ENCODE measurements around the gene TRAF3IP1. TPM values are rescaled to one million over a fixed set of nuclear protein-coding genes. Genes with fewer than 3 reads are reported as not detected.

The TRAF3IP1 gene
- polyA plus RNA-seq, 3 donors: 1.2 to 1.5 (median 1.5) TPM

DNA sequence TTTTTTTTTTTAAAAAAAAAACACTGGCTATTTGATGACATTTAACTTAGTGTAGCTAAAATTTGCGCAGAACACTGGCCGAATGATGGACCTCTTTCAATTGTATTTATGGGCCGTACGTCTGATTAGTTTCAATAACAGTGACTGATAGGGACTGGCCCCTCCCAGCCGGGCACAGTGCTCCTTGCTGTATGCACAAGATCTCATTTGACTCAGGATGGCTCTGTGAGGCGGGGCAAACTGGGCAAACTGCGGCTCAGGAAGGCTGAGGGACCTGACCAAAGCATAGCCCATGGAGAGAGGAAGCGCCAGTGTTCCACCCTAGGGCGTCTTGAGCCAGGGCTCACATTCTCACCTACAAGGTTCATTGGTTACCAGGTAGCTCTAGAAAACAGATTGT, 21.2 kb downstream of the TRAF3IP1 start:
- 100% methylated on average over 7 of the region's 9 CpGs for WGBS (ENCODE audit: insufficient coverage)
- Histone ChIP-seq H3K4me1 (ENCODE audit: control insufficient read depth in 1 of 2, insufficient read depth in 2 of 2, low read length in 2 of 2) (no peaks in the 10 kb centered on the region), H3K4me3 (replicated peaks in 1 of 3; ENCODE audit: low read depth in 2 of 3, low read length in 3 of 3) (no peak overlapping the region), H2AFZ (ENCODE audit: insufficient read depth, low read depth, low read length, poor library complexity, severe bottlenecking) (no peak overlapping the region), H3K9me3 (replicated peaks in 1 of 2; ENCODE audit: control insufficient read depth in 1 of 2, insufficient read depth in 1 of 2, low read length in 2 of 2) (no peaks in the 10 kb centered on the region), H4K20me1 (ENCODE audit: insufficient read depth, low read length) (no peaks in the 10 kb centered on the region), H3K79me2 (ENCODE audit: insufficient read depth, low read length) (no peaks in the 10 kb centered on the region), H3K9ac (ENCODE audit: insufficient read depth, low read length, poor library complexity, severe bottlenecking) (no peak overlapping the region), H3K4me2 (replicated peaks; ENCODE audit: extremely low read depth, low read length, poor library complexity, severe bottlenecking) (no peak overlapping the region), H3K36me3 (replicated peaks in 1 of 2; ENCODE audit: control insufficient read depth in 1 of 2, insufficient read depth in 2 of 2, low read length in 2 of 2) (peaks cover 0 to 8% of the 10 kb centered on the region in 2 donors), H3K27ac (ENCODE audit: low read depth in 1 of 2, low read length in 2 of 2) (no peak overlapping the region), H3K27me3 (ENCODE audit: control insufficient read depth in 2 of 2, insufficient read depth in 2 of 2, low read length in 2 of 2) (no peaks in the 10 kb centered on the region)
- no peak for TF ChIP-seq CTCF (IDR thresholded peaks at IDR 0.05)
- Mint-ChIP-seq H3K27me3 (ENCODE audit: low read depth in 3 of 3) (peaks cover 0 to 3% (median 0%) of the 10 kb centered on the region in 3 donors), H3K9me3 (peaks cover 0 to 1% (median 0%) of the 10 kb centered on the region in 7 donors), H3K27ac (no peak overlapping the region), H3K36me3 (peaks cover 18 to 27% of the 10 kb centered on the region in 2 donors), H3K4me1 (no peaks in the 10 kb centered on the region), H3K4me3 (no peak overlapping the region)
- intact Hi-C loops (cut with micrococcal nuclease): no loop called here
- no peak for DNase-seq

GRCh38 chr2:238344035-238344434, 23.7 kb downstream of the TRAF3IP1 start:
- no CpG with 5 or more reads among the region's 3 CpGs for WGBS (ENCODE audit: insufficient coverage)
- H3K9me3 Mint-ChIP-seq: peaks cover 0 to 1% (median 0%) of the 10 kb centered on the region in 7 donors
- peaks cover 12 to 15% of the 10 kb centered on the region in 2 donors for H3K36me3 Mint-ChIP-seq

More at GRCh38 chr2:238344035-238344434, 23.7 kb downstream of the TRAF3IP1 start:
- H3K9ac ChIP-seq (ENCODE audit: insufficient read depth, low read length, poor library complexity, severe bottlenecking): no peak overlapping the region
- Mint-ChIP-seq H3K4me1 (no peaks in the 10 kb centered on the region), H3K27me3 (ENCODE audit: low read depth in 3 of 3) (no peaks in the 10 kb centered on the region), H3K4me3 (no peak overlapping the region), H3K27ac (no peak overlapping the region)
- H3K27ac ChIP-seq (ENCODE audit: low read depth in 1 of 2, low read length in 2 of 2): no peak overlapping the region
- no peaks in the 10 kb centered on the region for H3K79me2 ChIP-seq (ENCODE audit: insufficient read depth, low read length)
- intact Hi-C loops (cut with micrococcal nuclease): no loop called here
- H3K4me1 ChIP-seq (ENCODE audit: control insufficient read depth in 1 of 2, insufficient read depth in 2 of 2, low read length in 2 of 2): no peaks in the 10 kb centered on the region
- H2AFZ ChIP-seq (ENCODE audit: insufficient read depth, low read depth, low read length, poor library complexity, severe bottlenecking): no peak overlapping the region
- no peak overlapping the region for H3K4me3 ChIP-seq (replicated peaks in 1 of 3; ENCODE audit: low read depth in 2 of 3, low read length in 3 of 3)
- no peak overlapping the region for H3K4me2 ChIP-seq (replicated peaks; ENCODE audit: extremely low read depth, low read length, poor library complexity, severe bottlenecking)
- H3K27me3 ChIP-seq (ENCODE audit: control insufficient read depth in 2 of 2, insufficient read depth in 2 of 2, low read length in 2 of 2): no peaks in the 10 kb centered on the region
- no peak for TF ChIP-seq CTCF (IDR thresholded peaks at IDR 0.05)
- peaks cover 3 to 12% of the 10 kb centered on the region in 2 donors for H3K36me3 ChIP-seq (replicated peaks in 1 of 2; ENCODE audit: control insufficient read depth in 1 of 2, insufficient read depth in 2 of 2, low read length in 2 of 2)
- no peaks in the 10 kb centered on the region for H3K9me3 ChIP-seq (replicated peaks in 1 of 2; ENCODE audit: control insufficient read depth in 1 of 2, insufficient read depth in 1 of 2, low read length in 2 of 2)
- no peak for DNase-seq
- no peaks in the 10 kb centered on the region for H4K20me1 ChIP-seq (ENCODE audit: insufficient read depth, low read length)

All from CD14-positive monocyte (primary cell).